Calu3 (cell line): ENCODE measurements around the gene CNRIP1. TPM values are rescaled to one million over a fixed set of nuclear protein-coding genes. Genes with fewer than 3 reads are reported as not detected.
A peak's percentile ranks its signal among the peaks of the same experiment; 100 is the strongest.

Experiments
- BruUV-seq: library from RNA; stranded (reverse); fragments of 400-500 nt; replicated peaks from 2 replicates; lab custom pipeline; 2021; lab: Mats Ljungman, UMichigan
- CTCF ChIA-PET: fragments of 300-600 bp; sonication (Branson Sonifier 250); formaldehyde crosslinking; loops from one replicate; lab custom pipeline; 2022; ENCODE audit warnings: antibody characterized with exemption; lab: Charles Lee
- DNase-seq: peaks from one replicate; pipeline ENCODE4 v3.0.0; 2022
- H3K27ac Mint-ChIP-seq: one replicate; pipeline ENCODE4 v1.8.0; 2022; ENCODE audit warnings: mixed read lengths; ENCODE audit not compliant: unreplicated experiment
- H3K27me3 Mint-ChIP-seq: one replicate; pipeline ENCODE4 v1.8.0; 2022; ENCODE audit warnings: mixed read lengths; ENCODE audit not compliant: unreplicated experiment
- H3K36me3 Mint-ChIP-seq: one replicate; pipeline ENCODE4 v1.8.0; 2022; ENCODE audit warnings: mild to moderate bottlenecking, moderate library complexity, mixed read lengths; ENCODE audit not compliant: insufficient read depth, unreplicated experiment
- H3K4me1 Mint-ChIP-seq: one replicate; pipeline ENCODE4 v1.8.0; 2022; ENCODE audit warnings: mild to moderate bottlenecking, low read depth, mixed read lengths; ENCODE audit not compliant: unreplicated experiment
- H3K4me3 Mint-ChIP-seq: one replicate; pipeline ENCODE4 v1.8.0; 2022; ENCODE audit warnings: mild to moderate bottlenecking, low read depth, moderate library complexity, mixed read lengths; ENCODE audit not compliant: unreplicated experiment
- H3K9me3 Mint-ChIP-seq: one replicate; pipeline ENCODE4 v1.8.0; 2022; ENCODE audit warnings: low read depth, mixed read lengths; ENCODE audit not compliant: unreplicated experiment
- CTCF ChIP-seq: fragments of 200-600 bp; IDR thresholded peaks from one replicate; pipeline ENCODE4 v1.8.0; 2022; ENCODE audit warnings: antibody characterized with exemption; ENCODE audit not compliant: unreplicated experiment
- intact Hi-C: fragments of 100-400 bp; cut with micrococcal nuclease; formaldehyde crosslinking; loops from one replicate; pipeline ENCODE4 v1.10.0; 2022; ENCODE audit not compliant: unreplicated experiment
- total RNA-seq: library from RNA; stranded (reverse); gene quantifications from 2 replicates; pipeline ENCODE4 v1.2.3, GENCODE V29; 2022

The CNRIP1 gene
- total RNA-seq, 1 experiment from 2014 or later: not detected

DNA sequence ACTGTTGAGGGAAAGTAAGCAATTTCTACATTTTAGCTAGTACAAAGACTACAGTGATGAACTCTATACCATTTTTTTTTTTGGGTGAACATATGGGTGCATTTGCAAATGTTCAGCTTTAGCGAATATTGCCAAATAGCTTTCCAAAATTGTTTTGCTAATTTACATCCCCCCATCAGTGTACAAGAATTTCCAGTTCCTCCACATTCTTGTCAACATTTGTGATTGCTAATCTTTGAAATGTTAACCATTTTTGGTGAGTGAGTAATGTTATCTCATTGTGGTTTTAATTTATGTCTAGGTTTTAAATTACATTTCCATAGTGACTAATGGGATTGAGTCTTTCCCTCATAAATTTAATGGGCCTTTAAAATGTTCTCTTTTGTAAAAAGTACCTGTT lies 16.4 kb upstream of the CNRIP1 start:
- H3K4me3 Mint-ChIP-seq: no peak overlapping the region
- peaks cover 5% of the 10 kb centered on the region for H3K36me3 Mint-ChIP-seq
- H3K4me1 Mint-ChIP-seq: peaks cover 8% of the 10 kb centered on the region
- intact Hi-C loops: no loop called here
- peak overlapping the region; percentile 39 for H3K27ac Mint-ChIP-seq
- peaks cover 17% of the 10 kb centered on the region for H3K27me3 Mint-ChIP-seq
- peaks cover 8% of the 10 kb centered on the region for H3K9me3 Mint-ChIP-seq
- CTCF ChIA-PET: no interaction called here
- peak; percentile 26 for DNase-seq
- no peak for TF ChIP-seq CTCF
- BruUV-seq: no TSS peak

DNA sequence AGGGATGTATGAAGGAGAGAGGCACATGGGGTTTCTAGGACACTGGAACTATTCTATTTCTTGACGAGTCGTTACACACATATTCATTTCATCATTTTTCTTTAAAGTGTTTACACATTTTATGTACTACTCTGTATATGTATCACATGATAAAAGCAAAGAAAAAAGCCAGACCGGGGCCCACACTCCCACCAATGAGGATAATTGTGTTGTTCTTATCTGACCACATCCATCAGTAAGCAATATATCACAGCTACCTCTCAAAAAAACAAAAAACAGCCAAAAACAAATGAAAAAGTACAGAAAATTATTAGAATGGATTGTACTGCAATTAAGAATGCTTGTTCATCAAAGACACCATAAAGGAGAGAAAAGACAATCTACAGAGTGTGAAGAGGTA lies 14.2 kb upstream of the CNRIP1 start:
- Mint-ChIP-seq H3K36me3 (peaks cover 5% of the 10 kb centered on the region), H3K9me3 (peaks cover 8% of the 10 kb centered on the region), H3K27ac (no peak overlapping the region), H3K4me3 (no peak overlapping the region), H3K4me1 (peaks cover 8% of the 10 kb centered on the region), H3K27me3 (no peaks in the 10 kb centered on the region)
- no peak for TF ChIP-seq CTCF
- DNase-seq: no peak
- CTCF ChIA-PET: no interaction called here
- intact Hi-C loops: no loop called here
- no TSS peak for BruUV-seq

DNA sequence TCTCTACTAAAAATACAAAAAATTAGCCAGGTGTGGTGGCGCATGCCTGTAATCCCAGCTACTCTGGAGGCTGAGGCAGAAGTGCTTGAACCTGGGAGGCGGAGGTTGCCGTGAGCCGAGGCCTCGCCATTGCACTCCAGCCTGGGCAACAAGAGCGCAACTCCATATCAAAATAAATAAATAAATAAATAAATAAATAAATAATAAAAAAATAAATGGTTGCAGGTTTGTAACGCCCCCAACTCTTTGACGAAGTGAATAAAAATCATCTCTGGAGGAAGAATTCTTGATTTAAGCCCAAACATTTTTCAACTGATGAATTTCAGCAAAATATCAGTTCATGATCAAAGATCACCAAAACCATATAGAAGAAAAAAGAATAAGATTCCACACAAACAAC lies 13.3 kb upstream of the CNRIP1 start:
- Mint-ChIP-seq H3K4me3 (no peak overlapping the region), H3K9me3 (peaks cover 8% of the 10 kb centered on the region), H3K27me3 (peaks cover 7% of the 10 kb centered on the region), H3K4me1 (peaks cover 5% of the 10 kb centered on the region), H3K36me3 (peaks cover 5% of the 10 kb centered on the region), H3K27ac (no peak overlapping the region)
- no peak for DNase-seq
- BruUV-seq: no TSS peak
- no peak for TF ChIP-seq CTCF
- CTCF ChIA-PET: no interaction called here
- intact Hi-C loops: no loop called here

- Mint-ChIP-seq H3K36me3 (no peaks in the 10 kb centered on the region), H3K27me3 (peaks cover 14% of the 10 kb centered on the region), H3K9me3 (peaks cover 5% of the 10 kb centered on the region), H3K4me3 (no peak overlapping the region), H3K4me1 (no peaks in the 10 kb centered on the region), H3K27ac (no peak overlapping the region)
- CTCF ChIA-PET: no interaction called here
- intact Hi-C loops: no loop called here
- TF ChIP-seq CTCF: no peak
- BruUV-seq: no TSS peak
- no peak for DNase-seq
Measured at GRCh38 chr2:68330691-68331090, 10.9 kb upstream of the CNRIP1 start.
